Left hindlimb (tissue), 1 donor: ENCODE results near the gene THSD7B.
"Not testable (repeated sequence)": the region's sequence is repeated elsewhere in the genome, so short reads cannot be mapped to it uniquely, and the experiment has no call there.

Experiments
- DNase-seq: peaks from one replicate; pipeline ENCODE4 v3.0.0-alpha.2; 2018

Gene THSD7B

DNA sequence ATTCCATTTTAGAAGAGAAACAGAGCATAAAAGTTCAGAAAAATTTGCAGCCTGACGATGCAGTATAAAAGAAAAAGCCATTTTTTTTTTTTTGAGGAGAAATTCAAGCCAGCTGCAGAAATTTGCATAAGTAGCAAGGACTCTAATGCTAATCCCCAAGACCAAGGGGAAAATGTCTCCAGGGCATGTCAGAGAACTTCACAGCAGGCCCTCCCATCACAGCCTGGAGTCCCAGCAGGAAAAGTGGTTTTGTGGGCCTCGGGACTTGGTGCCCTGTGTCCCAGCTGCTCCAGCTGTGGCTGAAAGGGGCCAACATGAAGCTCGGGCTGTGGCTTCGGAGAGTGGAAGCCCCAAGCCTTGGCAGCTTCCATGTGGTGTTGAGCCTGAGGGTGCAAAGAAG is 873.6 kb downstream of the THSD7B start:
- no peak for DNase-seq

- DNase-seq = peak; percentile 27
These were observed 879.4 kb downstream of the THSD7B start for GRCh38 chr2:137644731-137645130.

- DNase-seq = no peak
These were observed 888.7 kb downstream of the THSD7B start for GRCh38 chr2:137654046-137654445.

DNA sequence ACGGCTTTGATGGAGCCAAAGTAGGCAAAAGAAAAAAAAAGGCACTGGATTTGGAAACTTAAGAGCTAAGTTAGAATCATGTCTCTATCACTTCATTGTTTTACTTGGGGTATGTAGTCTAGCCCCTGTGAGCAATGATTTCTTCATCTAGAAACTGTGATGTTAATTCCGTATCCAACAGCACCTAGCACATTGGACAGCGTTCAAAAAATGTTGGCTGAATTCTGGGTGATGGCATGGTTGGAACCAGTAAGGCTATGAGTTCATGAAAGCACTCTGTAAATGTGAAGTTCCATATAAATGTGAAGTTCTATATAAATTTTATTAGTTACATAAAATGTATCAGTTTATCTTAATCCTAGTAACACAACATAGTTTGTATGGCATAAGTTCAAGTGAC is 890.5 kb downstream of the THSD7B start:
- peak; percentile 31 for DNase-seq

GRCh38 chr2:137658433-137658832 is 893.1 kb downstream of the THSD7B start:
- no peak for DNase-seq

DNA sequence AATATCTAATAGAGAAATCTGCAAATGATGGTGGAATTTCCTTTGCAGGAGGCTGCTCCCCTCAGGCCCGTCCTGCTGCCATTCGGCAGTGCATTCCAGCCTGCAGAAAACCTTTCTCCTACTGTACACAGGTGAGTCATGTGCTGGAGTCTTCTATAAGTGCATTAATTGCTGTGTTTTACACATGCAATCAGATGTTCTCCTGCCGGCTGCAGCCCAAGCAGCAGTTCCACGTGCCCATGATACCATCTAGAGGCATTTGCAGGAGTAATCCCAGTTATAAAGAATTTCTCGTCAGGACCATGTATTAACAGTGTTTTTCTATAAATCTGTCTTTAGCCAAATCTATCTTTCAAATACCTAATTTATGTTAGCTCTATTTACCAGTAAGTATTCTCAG is 894.3 kb downstream of the THSD7B start:
- DNase-seq = no peak

- peak; percentile 36 for DNase-seq
These were observed 904.8 kb downstream of the THSD7B start for GRCh38 chr2:137670111-137670510.

DNA sequence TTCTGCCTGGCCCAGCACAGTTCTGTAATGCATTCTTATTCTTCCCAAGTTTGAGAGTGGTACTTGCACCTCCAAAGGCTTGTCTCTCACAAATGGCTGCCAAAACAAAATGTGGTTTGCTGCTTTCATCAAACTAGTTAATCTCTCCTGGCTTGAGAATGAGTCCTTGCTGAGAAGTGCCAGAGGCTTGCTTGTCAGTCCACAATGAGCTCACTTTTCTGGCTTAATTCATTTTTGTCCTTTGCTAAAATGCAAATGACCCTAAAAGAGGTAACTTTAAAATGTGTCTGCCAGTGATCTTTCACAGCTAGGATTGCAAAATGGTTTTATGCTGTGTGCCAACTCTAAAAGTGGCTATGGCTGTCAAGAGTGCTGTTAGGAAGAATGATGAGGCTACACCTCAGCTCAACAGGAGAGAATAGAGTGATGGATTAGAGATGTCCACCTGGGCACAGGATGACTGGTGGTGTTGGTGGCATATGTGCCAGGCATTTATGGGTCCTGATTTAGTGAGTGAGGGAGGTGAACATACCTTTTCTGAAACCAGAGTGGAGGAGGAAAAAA is 907.7 kb downstream of the THSD7B start:
- no peak for DNase-seq

- DNase-seq = no peak
These were observed 909.6 kb downstream of the THSD7B start for GRCh38 chr2:137674991-137675390.

DNA sequence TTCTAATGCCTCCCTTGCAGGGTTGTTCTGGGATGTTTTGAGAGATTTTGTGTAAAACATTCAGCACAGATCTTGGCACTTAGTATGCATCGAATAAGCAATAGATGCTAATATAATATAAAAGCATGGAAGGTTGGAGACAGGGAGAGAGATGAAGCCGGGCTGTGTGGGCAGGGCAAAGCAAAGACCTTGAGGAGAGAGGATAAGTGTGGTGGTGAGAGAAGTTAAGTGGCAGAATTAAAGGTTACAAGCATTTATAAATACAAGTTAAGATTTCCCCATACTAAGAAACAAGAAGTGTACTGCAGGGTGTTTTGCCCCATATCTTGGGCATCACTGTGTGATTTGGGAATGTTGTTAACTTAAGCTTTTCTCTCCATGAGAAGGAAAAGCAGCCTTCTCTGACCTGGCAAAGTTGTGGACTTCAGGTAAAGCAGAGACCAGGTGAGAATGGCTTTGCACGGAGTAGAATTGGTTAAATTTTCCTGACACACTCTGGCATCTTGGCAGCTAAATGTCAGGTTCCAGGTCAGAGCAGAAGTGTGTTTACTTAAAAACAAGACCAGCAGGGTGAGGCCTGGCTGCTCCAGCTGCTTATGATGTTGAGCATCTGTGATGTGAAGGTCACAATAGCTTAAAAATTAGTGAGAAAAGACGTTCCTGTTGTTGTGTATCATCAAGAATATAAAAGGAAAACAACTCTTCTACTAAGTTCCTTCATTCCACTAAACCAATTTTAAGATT is 910.4 kb downstream of the THSD7B start:
- DNase-seq = no peak

- DNase-seq = no peak
These were observed 911.0 kb downstream of the THSD7B start for GRCh38 chr2:137676346-137676745.

DNA sequence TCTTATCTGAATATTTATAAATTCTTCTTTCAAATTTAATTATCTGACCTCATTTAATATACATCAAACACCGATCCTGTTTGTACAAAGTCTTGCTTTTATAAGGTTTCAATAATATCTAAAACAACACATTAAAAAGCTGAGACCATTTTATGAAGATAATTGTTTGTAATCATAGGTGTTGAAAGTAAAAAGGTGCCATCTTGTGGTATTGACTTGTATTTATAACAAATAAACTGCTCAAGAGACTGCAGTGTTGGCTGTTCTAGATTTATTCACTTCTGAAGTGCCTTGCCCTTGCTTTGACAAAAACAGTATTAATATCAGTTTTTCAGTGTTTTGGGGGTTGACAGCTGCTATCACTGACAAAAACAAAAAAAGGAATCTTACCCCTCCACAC is 912.1 kb downstream of the THSD7B start:
- DNase-seq = no peak

DNA sequence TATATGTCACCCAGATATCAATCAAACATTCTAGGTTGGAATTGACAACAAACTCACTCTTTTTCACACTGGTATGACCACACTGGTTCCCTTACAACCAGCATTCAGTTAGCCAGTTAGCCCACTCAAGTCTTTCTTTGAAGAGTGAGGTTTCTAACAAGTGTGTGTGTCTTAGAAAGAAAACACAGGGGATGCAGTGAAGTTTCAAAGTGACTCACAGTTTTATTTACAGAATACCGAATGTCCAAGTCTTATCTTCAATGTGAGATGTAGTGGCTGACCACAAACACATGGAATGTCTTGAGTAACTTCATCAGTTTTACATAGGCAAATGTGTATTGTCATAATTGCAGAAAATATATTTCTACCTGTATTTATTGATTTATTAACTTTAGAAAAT is 924.2 kb downstream of the THSD7B start:
- no peak for DNase-seq

- DNase-seq = no peak
These were observed 928.2 kb downstream of the THSD7B start for GRCh38 chr2:137693534-137693933.

DNA sequence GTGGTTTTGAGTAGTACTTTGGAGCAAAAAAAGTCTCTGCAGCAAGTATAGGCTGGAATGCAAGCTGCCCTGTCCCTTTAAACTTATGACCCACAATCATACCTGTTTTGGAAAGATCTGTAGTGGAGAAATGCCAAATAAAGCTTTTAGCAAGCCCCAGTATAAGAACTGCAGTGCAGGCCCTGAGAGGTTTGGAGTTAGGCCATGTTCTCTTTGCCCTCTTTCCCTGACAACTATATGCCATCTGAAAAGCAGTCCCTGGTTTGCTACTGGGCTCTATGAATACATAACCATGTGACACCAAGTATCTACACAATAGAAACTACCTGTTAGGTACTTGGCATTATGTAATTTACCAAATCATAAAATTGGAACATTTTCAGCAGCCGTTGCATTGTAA is 931.6 kb downstream of the THSD7B start:
- no peak for DNase-seq

DNA sequence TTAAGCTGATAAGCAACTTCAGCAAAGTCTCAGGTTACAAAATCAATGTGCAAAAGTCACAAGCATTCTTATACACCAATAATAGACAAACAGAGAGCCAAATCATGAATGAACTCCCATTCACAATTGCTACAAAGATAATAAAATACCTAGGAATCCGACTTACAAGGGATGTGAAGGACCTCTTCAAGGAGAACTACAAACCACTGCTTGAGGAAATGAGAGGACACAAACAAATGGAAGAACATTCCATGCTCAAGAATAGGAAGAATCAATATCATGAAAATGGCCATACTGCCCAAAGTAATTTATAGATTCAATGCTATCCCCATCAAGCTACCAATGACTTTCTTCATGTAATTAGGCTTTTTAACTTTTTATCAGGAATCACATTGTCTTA is 934.9 kb downstream of the THSD7B start:
- DNase-seq = not testable (repeated sequence)

GRCh38 chr2:137700681-137701080 is 935.3 kb downstream of the THSD7B start:
- no peak for DNase-seq

DNA sequence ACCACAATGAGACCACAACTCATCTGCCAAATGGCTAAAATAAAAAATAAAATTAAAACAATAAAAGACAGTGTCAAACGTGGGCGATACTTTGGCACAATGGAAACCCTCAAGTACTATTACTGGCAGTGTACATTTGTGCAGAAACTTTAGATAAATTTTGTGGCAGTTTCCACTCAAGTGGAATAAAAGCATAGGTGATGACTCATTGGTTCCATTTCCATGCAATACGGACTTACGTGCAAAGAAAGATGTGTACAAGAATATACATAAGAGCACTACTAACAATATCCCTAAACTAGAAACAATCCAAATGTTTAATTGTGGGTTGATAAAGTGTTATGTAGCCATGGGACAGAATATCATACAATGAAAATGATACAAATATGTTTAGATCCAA is 940.0 kb downstream of the THSD7B start:
- no peak for DNase-seq

DNA sequence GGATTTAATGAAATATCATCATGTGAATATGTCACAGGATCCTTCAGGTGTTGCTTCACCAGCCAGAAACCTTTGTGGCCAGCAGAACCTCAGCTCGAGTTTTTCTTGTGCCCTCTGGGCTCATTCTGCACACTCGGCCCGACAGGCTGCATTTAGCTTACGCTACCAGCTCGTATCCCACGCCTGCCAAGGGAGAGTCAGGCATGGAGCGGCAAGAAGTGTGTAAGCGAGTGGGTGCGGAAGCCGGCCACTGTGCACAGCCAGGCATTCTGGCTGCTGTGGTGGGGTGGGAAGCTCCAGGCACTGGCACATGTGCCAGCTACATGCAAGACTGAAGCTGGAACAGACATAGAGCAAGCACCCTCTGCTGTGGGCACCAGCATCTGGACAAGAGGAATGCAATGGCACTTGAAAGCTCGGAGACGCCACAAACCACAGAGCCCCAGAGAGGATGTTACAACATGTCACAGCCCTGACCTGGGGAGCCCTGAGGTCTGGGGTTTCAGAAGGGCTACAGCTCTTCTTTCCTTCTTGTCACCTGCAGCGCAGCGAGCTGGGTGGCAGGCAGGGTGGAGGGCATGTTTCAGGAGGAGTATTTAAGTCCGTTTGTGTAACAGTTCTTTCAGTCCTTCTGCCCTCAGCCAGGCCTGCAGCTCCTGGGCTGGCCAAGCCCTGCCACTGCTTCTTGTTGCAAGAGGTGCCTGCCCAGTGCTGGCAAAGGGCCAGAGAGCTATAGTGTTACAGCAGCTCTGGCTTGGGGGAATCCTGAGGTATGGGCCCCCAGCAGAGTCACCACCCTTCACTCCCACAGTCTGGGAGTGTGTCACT is 941.7 kb downstream of the THSD7B start:
- no peak for DNase-seq

DNA sequence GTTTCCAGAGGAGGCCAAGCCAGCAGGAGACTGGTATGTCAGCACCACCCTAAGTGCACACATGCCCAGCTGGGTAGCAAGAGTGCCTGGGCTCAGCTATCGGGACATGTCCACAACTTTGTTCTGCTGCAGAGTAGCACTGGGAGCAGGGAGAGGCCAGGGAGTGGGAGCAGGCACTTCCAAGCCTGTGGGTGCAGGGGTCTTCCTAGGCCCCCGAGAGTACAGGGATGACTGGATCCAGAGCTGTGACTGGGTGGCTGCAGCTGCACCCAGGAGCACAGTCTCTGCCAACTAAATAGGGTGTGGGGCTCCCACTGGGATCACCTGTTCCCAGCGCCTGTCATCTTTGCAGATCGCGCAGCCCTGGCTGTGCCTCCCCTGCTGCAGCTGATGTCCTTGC is 943.0 kb downstream of the THSD7B start:
- no peak for DNase-seq

GRCh38 chr2:137715731-137716191 is 950.4 kb downstream of the THSD7B start:
- no peak for DNase-seq

DNA sequence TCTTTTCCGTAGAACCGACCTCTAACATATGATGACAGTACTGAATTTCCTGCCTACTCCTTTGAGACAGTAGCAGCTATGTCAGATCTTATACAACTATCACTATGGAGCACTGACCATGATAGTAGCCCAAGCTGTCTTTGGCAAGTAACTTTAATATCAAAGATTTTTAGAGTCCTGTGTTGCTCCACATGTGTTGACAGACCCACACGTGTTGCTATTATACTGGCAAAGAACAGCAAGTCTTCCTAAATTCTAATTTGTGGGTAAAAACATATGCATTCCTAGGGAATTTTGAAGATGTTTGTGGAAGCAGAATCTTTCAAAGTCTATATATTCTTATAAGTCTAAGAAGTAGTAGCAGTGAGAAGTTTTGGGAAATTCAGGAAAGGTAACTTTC is 953.4 kb downstream of the THSD7B start:
- DNase-seq = no peak

GRCh38 chr2:137721733-137722132 is 956.4 kb downstream of the THSD7B start:
- no peak for DNase-seq

- no peak for DNase-seq
These were observed 959.6 kb downstream of the THSD7B start for GRCh38 chr2:137724912-137725311.
